K562 (cell line): Measurements from ENCODE around the gene USP7. TPM values are rescaled to one million over a fixed set of nuclear protein-coding genes. Genes with fewer than 3 reads are reported as not detected.

Source experiments
- ATAC-seq: fragments of 200-7000 bp; cut with Tn5 transposase; 3 replicates; pipeline ENCODE4 v1.9.1; 2020; ENCODE audit warnings: moderate library complexity
- BruUV-seq: library from RNA; stranded (reverse); fragments of 400-500 nt; replicated peaks from 2 replicates; lab custom pipeline; 2021; lab: Mats Ljungman, UMichigan
- CTCF ChIA-PET: fragments of 300-600 bp; formaldehyde crosslinking; extraction: SDS; loops from one replicate; lab custom pipeline; 2021; ENCODE audit warnings: low intra/inter-chr PET ratio; lab: Yijun Ruan, JAX
- POLR2A ChIA-PET: fragments of 300-600, 350-650 bp; sonication (Branson Sonifier 250); formaldehyde crosslinking; extraction: SDS; loops from one replicate; lab custom pipeline; 2021; ENCODE audit warnings: antibody characterized with exemption, inconsistent platforms; lab: Yijun Ruan, JAX
- DNase-seq, 4 experiments: peaks; one replicate each; pipeline versions ENCODE4 v3.0.0 to v3.0.0-alpha.2; 2011 to 2018; ENCODE audit warnings: low spot score in 3 of 4, mixed read lengths in 3 of 4; ENCODE audit errors: extremely low read depth in 1 of 4
- FAIRE-seq: peaks from 2 replicates; lab custom pipeline; 2011; peaks lifted over from hg19 to GRCh38; lab: Jason Lieb, UNC
- H2AFZ ChIP-seq: 2 replicates; pipeline ENCODE4 v1.6.0; 2011; ENCODE audit warnings: low read depth, low read length, control low read depth, inconsistent platforms
- H3K27ac ChIP-seq: fragments of 200-600 bp; 3 replicates; pipeline ENCODE4 v1.8.0; 2011; ENCODE audit warnings: low read depth, mild to moderate bottlenecking, control low read depth, inconsistent platforms, low read length, moderate library complexity, mixed read lengths; ENCODE audit errors: extremely low read depth
- H3K27me3 ChIP-seq, 2 experiments: fragments of 300-600 bp in 1 of 2; 2 replicates in 1 of 2; 3 replicates in 1 of 2; pipeline versions ENCODE4 v1.6.0 to v1.8.0; 2011; ENCODE audit warnings: inconsistent platforms in 2 of 2, low read length in 2 of 2, mild to moderate bottlenecking in 1 of 2, mixed read lengths in 1 of 2, moderate library complexity in 1 of 2; ENCODE audit not compliant: control insufficient read depth in 2 of 2, insufficient read depth in 2 of 2
- H3K36me3 ChIP-seq: fragments of 300-600 bp; 3 replicates; pipeline ENCODE4 v1.8.0; 2011; ENCODE audit warnings: mild to moderate bottlenecking, low read length, inconsistent platforms; ENCODE audit not compliant: control insufficient read depth, insufficient read depth
- H3K4me1 ChIP-seq, 2 experiments: fragments of 200-600 bp in 1 of 2; replicated peaks in 1 of 2; 2 replicates in 1 of 2; 3 replicates in 1 of 2; pipeline versions ENCODE4 v1.5.1 to v1.8.0; 2011; ENCODE audit warnings: inconsistent platforms in 2 of 2, low read length in 2 of 2, mild to moderate bottlenecking in 1 of 2, mixed read lengths in 1 of 2, moderate library complexity in 1 of 2; ENCODE audit not compliant: control insufficient read depth in 2 of 2, insufficient read depth in 2 of 2
- H3K4me2 ChIP-seq: 2 replicates; pipeline ENCODE4 v1.6.1; 2011; ENCODE audit warnings: low read length, control low read depth, inconsistent platforms, mixed read lengths; ENCODE audit not compliant: insufficient read depth
- H3K4me3 ChIP-seq: fragments of 200-600 bp; sonication (generic), shearing (Covaris generic); 2 replicates; pipeline ENCODE4 v1.5.1; 2016; ENCODE audit warnings: control low read depth, inconsistent platforms
- H3K79me2 ChIP-seq: fragments of 200-600 bp; 3 replicates; pipeline ENCODE4 v1.8.0; 2011; ENCODE audit warnings: low read length, inconsistent platforms; ENCODE audit not compliant: control insufficient read depth, insufficient read depth
- H3K9ac ChIP-seq, 2 experiments: 2 replicates each; pipeline versions ENCODE4 v1.6.0 to v1.6.1; 2011; ENCODE audit warnings: low read depth in 2 of 2, low read length in 2 of 2, control low read depth in 1 of 2, inconsistent platforms in 1 of 2, mild to moderate bottlenecking in 1 of 2, mixed read lengths in 1 of 2; ENCODE audit not compliant: insufficient read depth in 1 of 2
- H3K9me1 ChIP-seq: one replicate; pipeline ENCODE4 v1.6.0; 2011; ENCODE audit warnings: inconsistent platforms, mild to moderate bottlenecking, low read length, moderate library complexity; ENCODE audit not compliant: control insufficient read depth, insufficient read depth
- H3K9me3 ChIP-seq: replicated peaks from 2 replicates; pipeline ENCODE4 v1.5.1; 2011; ENCODE audit warnings: low read depth, low read length, inconsistent platforms; ENCODE audit not compliant: control insufficient read depth, insufficient read depth
- H4K20me1 ChIP-seq: replicated peaks from 2 replicates; pipeline ENCODE4 v1.6.1; 2011; ENCODE audit warnings: low read length, inconsistent platforms, mixed read lengths; ENCODE audit not compliant: control insufficient read depth, insufficient read depth
- HDAC1 ChIP-seq, 2 experiments: fragments of 450-650 bp; IDR thresholded peaks; 2 replicates each; pipeline ENCODE4 v1.6.1; 2016 to 2017; ENCODE audit warnings: inconsistent platforms in 1 of 2, mild to moderate bottlenecking in 1 of 2, moderate library complexity in 1 of 2
- POLR2G ChIP-seq: fragments of 200-400 bp; formaldehyde crosslinking; IDR thresholded peaks from 2 replicates; pipeline ENCODE4 v1.6.1; 2017; ENCODE audit warnings: low read depth, mild to moderate bottlenecking, antibody characterized with exemption, low read length, moderate library complexity
- WGBS: fragments of 100-300 bp; shearing (Covaris generic); methylation state at CpG from one replicate; pipeline ENCODE4 v1.1.6; 2016; ENCODE audit warnings: low coverage, mixed read lengths; ENCODE audit not compliant: insufficient coverage; ENCODE audit errors: missing lambda C conversion rate; 5-methylcytosine and 5-hydroxymethylcytosine counted together
- in situ Hi-C: fragments of 300-500 bp; cut with MboI; formaldehyde crosslinking; loops from 4 replicates; pipeline ENCODE4 v1.15.0; 2018; ENCODE audit warnings: inconsistent platforms, mixed read lengths
- intact Hi-C: fragments of 100-400 bp; cut with micrococcal nuclease; formaldehyde crosslinking; loops from 2 replicates; pipeline ENCODE4 v1.14.2; 2022
- polyA plus RNA-seq, 8 experiments: library from polyadenylated mRNA; depleted of rRNA in 4 of 8; stranded (reverse) in 5 of 8; unstranded in 3 of 8; fragments of >200 nt; fragmentation: Nextera tagmentation in 2 of 8; fragmentation: Illumina TruSeq in 1 of 8; extraction: Ambion mirVana in 2 of 8; extraction: Trizol in 1 of 8; gene quantifications; 2 replicates each; pipeline versions ENCODE4 v1.2.1 to v1.2.3, GENCODE V29; 2011 to 2014; ENCODE audit warnings: inconsistent platforms in 1 of 8, missing spikeins in 1 of 8
- total RNA-seq, 7 experiments: library from RNA; depleted of rRNA in 6 of 7; stranded (reverse); fragments of >200 nt in 6 of 7; fragmentation: Illumina TruSeq in 2 of 7; extraction: Trizol in 2 of 7; gene quantifications; 2 replicates each; pipeline versions ENCODE4 v1.2.1 to v1.2.3, GENCODE V29; 2011 to 2021; ENCODE audit warnings: low replicate concordance in 1 of 7

The USP7 gene
- total and polyA plus RNA-seq, 9 of the 15 experiments (the other 6 are each of a cell fraction or from before 2014, with no cell fraction given): 17.1 to 145 (median 57.9) TPM

DNA sequence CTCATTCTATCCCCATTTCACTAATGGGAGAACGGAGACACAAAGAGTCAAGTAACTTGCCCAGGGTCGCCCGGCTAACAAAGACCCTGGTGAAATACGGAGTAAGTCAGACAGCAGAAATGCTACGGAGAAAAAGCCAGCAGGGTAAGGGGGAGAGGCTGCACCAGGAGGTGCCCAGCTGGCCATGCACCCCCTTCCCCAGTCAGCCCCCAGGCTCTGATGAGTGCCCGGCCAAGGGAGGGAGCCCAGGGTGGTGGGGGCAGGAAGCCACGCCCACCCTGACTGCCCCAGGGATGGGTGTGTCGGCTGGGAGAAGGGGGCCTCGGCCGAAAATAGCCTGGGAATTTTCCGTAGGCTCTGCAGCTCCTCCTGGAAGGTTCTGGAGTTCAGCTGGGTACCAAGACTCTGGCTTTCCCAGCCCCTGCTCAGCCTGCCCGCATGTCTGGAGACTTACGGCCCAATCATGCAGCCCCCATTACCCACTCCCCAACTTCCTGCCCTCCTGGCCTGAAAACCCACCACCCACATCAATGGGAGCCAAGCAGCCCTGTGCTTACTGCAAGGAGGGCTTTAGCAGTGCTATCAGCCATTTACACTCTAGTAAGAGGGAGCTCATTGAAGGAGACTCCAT is 99.1 kb downstream of the USP7 start:
- H4K20me1 ChIP-seq: peaks cover 51% of the 10 kb centered on the region
- 70% methylated on average over 9 of the region's 13 CpGs for WGBS
- H3K4me2 ChIP-seq: no peak overlapping the region
- ChIA-PET POLR2A (interaction anchor here (0.6 to 1.7 kb wide), 5 partner anchors 10 to 14 kb away, joined by 3 to 11 read pairs (median 4); no protein-coding TSS in a partner anchor), CTCF (interaction anchor here (1.1 kb wide), 2 partner anchors 68 to 269 kb away, joined by 4 read pairs; no protein-coding TSS in a partner anchor)
- no peak overlapping the region for H3K27ac ChIP-seq
- no peak for ATAC-seq
- H3K9ac ChIP-seq: peak overlapping the region in 1 of 2 experiments; percentile 75; a peak in 1 of 4 replicates
- no peaks in the 10 kb centered on the region for H3K27me3 ChIP-seq
- peak; percentile 63; the same call in 1 of the 2 replicates for TF ChIP-seq POLR2G
- TF ChIP-seq HDAC1 (IDR thresholded peaks at IDR 0.05): no peak
- no peaks in the 10 kb centered on the region for H3K9me3 ChIP-seq
- in situ Hi-C loops (no loop called here), intact Hi-C loops (no loop called here)
- no TSS peak for BruUV-seq
- DNase-seq: no peak
- FAIRE-seq: no peak
- H2AFZ ChIP-seq: no peak overlapping the region
- peaks cover 21% of the 10 kb centered on the region; the same call in 1 of the 3 replicates for H3K36me3 ChIP-seq
- peaks cover 16% of the 10 kb centered on the region for H3K9me1 ChIP-seq
- H3K79me2 ChIP-seq: peaks cover 82% of the 10 kb centered on the region
- peaks cover 51 to 79% of the 10 kb centered on the region in 2 experiments for H3K4me1 ChIP-seq
- no peak overlapping the region for H3K4me3 ChIP-seq
